ENCODE data around the gene ABI3.
A peak's percentile ranks its signal among the peaks of the same experiment; 100 is the strongest.

- TF ChIP-seq JUNB (CRISPR knock-in tag; conservative IDR thresholded peaks at IDR 0.05) (no peak), CREB5 (CRISPR knock-in tag; IDR thresholded peaks at IDR 0.05) (no peak), RAD51 (IDR thresholded peaks at IDR 0.05; ENCODE audit: borderline replicate concordance, low read depth) (peak; percentile 65), FOXA3 (CRISPR knock-in tag; conservative IDR thresholded peaks at IDR 0.05 in 1 of 2, IDR thresholded peaks at IDR 0.05 in 1 of 2) (no peak; a peak in 1 of 4 replicates)
- TF ChIP-seq, protein P1, sequence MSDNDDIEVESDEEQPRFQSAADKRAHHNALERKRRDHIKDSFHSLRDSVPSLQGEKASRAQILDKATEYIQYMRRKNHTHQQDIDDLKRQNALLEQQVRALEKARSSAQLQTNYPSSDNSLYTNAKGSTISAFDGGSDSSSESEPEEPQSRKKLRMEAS (CRISPR knock-in tag; IDR thresholded peaks at IDR 0.05): no peak
Observed at GRCh38 chr17:49241692-49242397, 31.3 kb downstream of the ABI3 start.

All from K562 (cell line).